Inflammatory macrophage treated with lipopolysaccharide for 4 hours (primary cell): Measurements from ENCODE around the gene C1orf122.

Source experiments
- DNase-seq: peaks from one replicate; pipeline ENCODE4 v3.0.0-alpha.2; 2020

C1orf122 gene

GRCh38 chr1:37802439-37802838 is 5.2 kb upstream of the C1orf122 start:
- DNase-seq = no peak

- DNase-seq = no peak
Observed at GRCh38 chr1:37807220-37807554, 403 bp upstream of the C1orf122 start.

- peak; percentile 70 for DNase-seq
Observed at GRCh38 chr1:37808369-37809319, 1.1 kb downstream of the C1orf122 start.

DNA sequence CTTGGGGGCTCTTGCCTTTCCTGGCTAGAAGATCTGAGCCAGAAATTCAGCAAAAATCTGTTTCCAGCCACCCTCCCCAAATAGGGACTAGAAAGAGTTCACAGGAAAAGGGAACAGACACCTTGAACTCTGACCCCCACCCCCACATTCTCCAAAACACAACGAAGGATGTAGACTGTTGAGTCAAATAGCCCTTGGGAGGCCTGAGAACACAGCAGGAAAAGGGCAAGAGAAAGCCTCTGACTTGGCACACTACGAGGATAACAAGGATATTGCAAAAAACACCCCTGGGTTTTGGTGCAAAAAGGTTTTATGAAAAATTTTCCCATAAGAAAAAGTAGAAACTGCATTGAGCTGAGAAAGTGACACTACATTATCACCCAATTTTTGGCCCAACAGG is 2.4 kb downstream of the C1orf122 start:
- peak; percentile 41 for DNase-seq

- DNase-seq = peak; percentile 79
Observed at GRCh38 chr1:37811027-37811655, 3.6 kb downstream of the C1orf122 start.

DNA sequence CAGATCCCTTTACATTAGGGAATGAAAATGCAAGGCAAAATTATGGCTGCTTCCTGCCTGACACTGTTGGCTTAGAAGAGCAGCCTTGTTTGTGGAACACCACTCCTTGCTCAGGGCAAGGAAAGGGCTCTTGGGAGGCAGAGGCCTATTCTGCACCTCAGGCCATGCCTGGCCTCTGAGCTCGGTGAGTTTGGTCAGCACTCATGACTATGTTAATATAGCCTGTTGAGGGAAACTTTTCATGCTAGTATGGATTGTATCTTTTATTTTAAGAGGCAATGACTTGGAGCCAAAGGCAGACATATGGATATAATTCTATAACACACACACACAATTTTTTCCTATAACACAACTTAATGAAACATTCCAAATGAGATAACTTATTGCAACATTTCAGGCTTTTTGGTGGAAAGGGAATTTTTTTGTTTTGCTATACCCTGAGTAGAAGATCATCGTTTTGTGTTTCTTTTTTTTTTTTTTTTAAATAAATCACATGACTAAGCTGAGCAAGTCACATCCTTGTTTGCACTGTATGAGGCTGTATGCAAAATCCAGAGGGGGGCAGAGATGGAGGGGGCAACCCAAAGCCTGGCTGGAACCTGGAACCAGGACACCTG is 6.0 kb downstream of the C1orf122 start:
- DNase-seq = no peak

DNA sequence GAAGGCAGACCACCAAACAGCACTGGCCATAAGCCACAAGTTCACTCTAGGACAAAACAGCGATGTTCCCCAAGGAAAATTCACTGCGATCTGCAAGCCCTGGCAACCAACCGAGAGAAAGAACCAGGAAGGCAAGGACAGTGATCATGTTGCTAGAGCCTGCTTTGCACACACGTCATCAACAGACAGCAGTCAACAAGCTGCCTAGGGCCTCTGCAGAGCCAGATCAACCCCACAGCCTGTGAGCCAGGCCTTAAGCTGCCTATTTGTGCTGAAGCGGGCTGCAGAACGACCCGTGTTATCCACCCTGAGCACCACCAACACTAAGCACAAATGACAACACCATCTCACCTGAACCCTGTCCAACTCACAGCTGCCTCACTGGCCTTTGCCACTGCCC is 6.7 kb downstream of the C1orf122 start:
- no peak for DNase-seq

DNA sequence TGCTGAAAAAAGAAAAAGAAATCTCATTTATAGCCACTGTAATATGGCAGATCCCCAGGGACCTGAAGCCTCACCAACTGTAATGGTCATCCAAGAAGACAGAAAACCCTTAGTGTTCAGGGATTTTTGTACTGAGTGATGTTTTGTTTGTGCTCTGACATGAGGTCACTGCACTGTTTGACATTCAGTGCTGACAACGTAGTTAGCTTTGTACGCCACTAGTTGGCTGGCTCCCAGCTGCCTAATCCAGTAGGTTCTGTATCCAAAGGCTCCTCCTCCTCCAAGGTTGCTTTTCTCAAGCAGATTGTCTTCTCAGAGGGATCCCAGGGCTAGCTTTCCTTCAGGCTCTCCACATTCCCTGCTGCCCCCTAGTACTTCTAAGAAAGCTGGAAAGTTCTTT is 9.9 kb downstream of the C1orf122 start:
- no peak for DNase-seq

DNA sequence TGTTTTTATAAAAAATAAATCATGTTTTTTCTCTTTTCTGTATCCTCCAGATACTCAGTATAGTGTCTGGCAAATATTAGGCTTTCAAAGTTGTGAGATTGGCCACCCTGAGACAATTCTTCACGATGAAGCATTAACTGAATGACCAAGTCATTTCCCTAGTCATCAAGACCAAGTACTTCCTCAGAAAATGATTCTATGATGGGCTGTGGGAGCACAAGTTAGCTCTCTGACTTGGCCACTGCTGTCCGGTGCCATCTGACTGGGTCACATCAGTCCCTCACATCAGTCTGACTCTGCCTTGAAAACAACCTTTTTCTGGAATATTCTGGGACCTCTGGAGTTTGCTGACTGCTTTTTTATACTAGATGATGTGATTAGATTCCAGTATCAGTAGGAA is 13.9 kb downstream of the C1orf122 start:
- DNase-seq = peak; percentile 57

DNA sequence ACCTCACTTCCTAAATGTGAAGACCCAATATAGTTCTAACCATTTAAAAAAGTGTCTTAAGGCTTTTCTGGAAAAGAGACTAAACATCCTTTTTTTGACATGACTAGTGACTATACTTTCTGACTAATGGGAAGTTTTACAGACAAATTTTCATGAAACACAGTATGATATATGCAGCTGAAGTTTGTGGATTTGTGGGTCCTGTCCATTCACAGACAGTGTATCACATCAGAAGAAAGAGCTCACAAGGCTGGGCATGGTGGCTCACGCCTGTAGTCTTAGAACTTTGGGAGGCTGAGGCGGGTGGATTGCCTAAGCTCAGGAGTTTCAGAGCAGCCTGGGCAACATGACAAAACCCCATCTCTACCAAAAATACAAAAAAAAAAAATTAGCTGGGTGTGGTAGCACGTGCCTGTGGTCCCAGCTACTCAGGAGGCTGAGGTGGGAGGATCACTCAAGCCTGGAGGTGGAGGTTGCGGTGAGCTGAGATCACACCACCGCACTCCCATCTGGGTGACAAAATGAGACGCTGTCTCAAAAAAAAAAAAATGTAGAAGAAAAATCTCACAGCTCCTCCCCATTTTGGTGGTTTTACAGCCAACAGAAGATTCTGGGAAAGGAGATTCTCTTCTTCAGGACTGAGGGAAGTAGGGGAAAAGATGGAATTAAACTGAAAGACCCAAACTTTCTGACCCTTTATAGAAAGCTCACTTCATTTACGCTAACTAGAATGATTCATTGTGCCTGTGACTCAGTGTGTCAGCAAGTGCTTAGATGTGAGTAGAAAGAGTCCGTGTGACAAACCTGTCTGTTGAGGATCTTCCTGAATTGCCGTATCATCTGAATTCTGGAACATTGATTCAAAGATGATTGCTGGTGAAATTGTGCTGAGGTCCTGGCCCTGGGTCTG is 15.6 kb downstream of the C1orf122 start:
- DNase-seq = peak; percentile 76

DNA sequence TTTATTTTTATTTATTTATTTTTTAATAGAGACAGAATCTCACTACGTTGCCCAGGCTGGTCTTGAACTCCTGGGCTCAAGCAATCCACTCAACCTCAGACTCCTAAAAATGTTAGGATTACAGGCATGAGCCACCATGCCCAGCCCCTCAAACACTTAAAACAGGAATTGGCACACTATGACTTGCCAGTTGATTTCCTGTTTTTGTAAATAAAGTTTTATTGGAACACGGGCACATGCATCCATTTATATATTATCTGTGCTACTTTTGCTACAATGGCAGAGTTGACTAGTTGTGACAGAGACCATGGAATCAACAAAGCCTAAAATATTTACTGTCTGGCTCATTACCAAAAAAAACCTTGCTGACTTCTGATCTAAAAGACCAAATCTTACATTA is 16.4 kb downstream of the C1orf122 start:
- peak; percentile 42 for DNase-seq

- DNase-seq = peak; percentile 88
Observed at GRCh38 chr1:37825506-37825905, 17.9 kb downstream of the C1orf122 start.

DNA sequence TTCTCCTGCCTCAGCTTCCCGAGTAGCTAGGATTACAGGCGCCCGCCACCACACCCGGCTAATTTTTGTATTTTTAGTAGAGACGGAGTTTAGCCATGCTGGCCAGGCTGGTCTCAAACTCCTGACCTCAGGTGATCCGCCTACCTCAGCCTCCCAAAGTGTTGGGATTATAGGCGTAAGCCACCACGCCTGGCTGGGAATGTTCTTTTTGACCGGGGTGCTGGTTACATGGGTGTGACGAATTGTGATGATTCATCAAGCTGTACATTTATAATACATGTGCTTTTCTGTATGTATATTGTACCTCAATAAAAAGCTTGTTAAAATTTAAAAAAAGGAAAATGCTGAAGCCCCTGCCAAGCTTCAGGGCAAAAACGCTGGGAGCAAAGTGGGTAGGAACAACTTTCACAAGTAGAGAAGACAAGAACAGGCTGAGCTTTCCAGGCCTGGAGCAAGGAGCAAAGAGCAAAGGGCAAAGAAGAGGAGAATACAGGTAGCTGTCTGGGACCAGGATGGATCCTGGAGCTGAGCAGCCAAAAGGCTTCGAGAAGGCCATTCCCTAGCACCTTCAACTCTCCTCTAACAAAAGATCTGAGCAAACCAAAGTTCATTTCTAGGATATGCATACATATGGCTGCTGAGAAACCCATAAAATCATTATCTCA is 21.0 kb downstream of the C1orf122 start:
- DNase-seq = no peak

- DNase-seq = no peak
Observed at GRCh38 chr1:37831109-37831508, 23.5 kb downstream of the C1orf122 start.

DNA sequence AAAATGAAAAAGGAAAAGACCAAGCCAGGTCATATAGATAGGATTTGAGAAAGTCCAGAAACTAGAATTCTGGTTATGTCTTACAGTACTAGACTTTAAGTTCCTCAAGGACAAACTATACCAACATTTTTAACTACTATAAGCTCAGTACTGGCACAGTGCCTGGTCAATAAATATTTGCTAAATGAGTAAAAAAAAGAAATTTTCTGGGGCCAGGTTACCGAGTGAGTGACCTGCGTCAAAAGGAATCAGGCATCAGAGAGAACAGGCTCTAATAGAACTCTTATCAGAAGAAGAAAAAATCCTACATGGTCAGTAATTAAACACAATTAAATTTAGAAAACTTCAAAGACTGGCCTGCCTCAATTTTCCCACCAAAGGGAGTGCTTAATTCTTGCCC is 24.2 kb downstream of the C1orf122 start:
- DNase-seq = no peak

DNA sequence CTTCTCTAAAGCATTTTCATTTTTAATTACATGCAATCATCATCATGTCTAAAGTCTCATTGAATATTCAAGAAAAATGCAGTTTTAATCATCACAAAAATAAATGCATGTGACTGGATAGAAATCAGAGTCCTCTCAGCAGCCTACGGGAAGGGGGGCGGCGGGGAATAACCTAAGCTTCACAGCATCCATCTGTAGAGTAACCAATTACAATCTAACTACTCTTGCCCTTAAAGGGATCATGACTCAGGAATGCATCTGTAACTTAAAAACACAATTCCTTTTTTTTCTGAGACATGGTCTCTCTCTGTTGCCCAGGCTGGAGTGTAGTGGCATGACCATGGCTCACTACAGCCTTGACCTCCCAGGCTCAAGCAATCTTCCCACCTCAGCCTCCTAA is 29.2 kb downstream of the C1orf122 start:
- no peak for DNase-seq

- DNase-seq = no peak
Observed at GRCh38 chr1:37839676-37840075, 32.1 kb downstream of the C1orf122 start.

GRCh38 chr1:37840711-37841110 is 33.1 kb downstream of the C1orf122 start:
- no peak for DNase-seq

DNA sequence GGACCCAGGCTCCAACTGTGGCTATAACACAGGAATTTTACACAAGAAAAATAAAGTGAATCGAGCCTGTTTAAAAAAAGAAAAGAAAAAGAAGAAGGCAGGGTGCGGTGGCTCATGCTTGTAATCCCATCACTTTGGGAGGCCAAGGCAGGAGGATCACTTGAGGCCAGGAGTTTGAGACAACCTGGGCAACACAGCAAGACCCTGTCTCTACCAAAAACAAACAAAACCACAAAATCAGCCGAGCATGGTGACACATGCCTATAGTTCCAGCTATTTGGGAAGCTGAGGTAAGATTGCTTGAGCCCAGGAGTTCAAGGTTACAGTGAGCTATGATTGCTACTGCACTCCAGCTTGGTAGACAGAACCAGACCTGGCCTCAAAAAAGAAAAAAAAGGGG is 34.1 kb downstream of the C1orf122 start:
- no peak for DNase-seq

GRCh38 chr1:37844536-37844935 is 36.9 kb downstream of the C1orf122 start:
- DNase-seq = no peak

DNA sequence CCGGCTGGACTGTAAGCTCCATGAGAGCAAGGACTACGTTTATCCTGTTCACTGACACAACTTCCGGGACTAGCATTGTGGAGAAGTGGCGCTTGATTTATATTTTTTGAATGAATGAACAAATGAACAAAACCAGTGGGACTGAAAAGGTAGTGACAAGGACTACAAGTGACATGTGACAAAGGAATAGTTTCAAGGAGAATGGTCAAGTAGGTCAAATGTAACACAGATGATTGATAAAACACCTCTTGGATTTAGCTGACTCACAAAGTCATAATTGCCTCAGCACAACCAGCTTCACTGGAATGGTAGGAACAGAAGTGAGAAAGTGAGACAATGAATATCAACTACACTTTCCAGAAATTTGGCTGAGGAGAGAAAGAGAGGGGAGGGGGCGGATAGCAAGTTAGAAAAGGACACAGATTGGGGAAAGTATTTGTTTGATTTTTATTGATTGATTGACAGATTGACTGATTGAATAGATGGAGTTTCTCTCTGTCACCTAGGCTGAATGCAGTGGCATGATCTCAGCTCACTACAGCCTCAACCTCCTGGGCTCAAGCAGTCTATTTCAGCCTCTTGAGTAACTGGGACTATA is 37.6 kb downstream of the C1orf122 start:
- DNase-seq = peak; percentile 47

- peak; percentile 98 for DNase-seq
Observed at GRCh38 chr1:37845786-37846185, 38.2 kb downstream of the C1orf122 start.
